ENCODE measurements around the gene ZNF846.
"Not testable (repeated sequence)": the region's sequence is repeated elsewhere in the genome, so short reads cannot be mapped to it uniquely, and the experiment has no call there.

The ZNF846 gene

GRCh38 chr19:9782338-9782737 lies 13.8 kb upstream of the ZNF846 start:
- DNase-seq: peak; percentile 34

GRCh38 chr19:9757544-9758501 lies 10.7 kb downstream of the ZNF846 start:
- DNase-seq: peak; percentile 9

DNA sequence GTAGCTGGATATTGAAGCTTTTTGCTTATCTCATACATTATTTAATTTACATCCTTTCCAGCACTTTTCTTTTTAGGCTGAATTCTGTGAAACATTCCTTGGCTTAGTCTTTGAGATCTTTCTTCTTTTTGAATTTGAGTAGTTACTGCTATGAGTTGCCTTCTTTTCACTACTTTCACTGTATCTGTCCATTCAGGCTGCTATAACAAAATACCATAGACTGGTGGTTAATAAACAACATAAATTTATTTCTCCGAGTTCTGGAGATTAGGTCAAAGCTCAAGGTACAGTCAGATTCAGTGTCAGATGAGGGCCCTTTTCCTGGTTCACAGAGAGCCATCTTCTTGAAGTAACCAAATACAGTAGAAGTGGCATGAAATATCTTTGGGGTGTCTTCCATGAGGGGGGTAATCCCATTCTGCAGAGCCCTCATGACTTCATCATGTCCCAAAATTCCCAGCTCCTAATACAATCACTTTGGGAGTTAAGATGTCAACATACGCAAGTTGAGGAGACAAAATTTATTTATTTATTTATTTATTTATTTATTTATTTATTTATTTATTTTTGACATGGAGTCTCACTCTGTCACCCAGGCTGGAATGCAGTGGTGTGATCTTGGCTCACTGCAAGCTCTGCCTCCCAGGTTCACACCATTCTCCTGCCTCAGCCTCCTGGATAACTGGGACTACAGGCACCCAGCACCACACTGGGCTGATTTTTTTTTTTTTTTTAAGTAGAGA lies 15.7 kb downstream of the ZNF846 start:
- no peak for DNase-seq

DNA sequence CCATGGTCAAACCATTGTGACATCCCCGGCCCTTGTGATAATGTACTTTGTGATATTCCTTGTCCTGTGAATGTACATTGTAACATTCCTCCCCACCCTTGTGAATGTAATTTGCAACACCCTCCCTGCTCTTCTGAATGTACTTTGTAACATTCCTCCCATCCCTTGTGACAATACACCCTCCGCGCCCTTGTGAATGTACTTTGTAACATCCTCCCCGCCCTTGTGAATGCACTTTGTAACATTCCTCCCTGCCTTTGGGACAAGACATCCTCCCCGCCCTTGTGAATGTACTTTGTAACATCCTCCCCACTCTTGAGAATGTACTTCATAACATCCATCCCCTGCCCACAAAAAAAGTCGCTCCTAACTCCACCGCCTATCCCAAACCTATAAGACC lies 17.1 kb downstream of the ZNF846 start:
- DNase-seq: no peak

GRCh38 chr19:9741476-9742171 lies 26.9 kb downstream of the ZNF846 start:
- no peak for DNase-seq

- DNase-seq: no peak
Measured at GRCh38 chr19:9735986-9736385, 32.6 kb downstream of the ZNF846 start.

- DNase-seq: not testable (repeated sequence)
Measured at GRCh38 chr19:9730056-9730455, 38.5 kb downstream of the ZNF846 start.

DNA sequence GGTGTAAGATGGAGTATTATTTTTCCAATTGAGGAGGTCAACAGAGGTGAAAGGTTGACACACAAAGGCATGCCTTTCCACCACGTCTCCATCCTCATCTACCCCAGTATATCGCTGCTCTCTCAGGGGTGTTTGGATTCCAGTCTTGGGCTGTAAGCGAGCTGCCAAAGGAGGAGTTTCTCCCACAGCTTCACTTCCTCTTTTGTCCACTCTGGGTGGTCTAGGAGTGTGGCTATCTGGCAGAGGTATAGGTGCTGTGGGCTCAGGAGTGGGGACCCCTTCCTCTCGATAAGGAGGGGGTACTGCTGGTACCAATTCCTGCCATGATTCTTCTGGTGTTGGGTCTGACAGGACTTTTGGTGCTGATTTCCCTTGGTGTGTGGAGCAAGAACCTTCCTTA lies 39.4 kb downstream of the ZNF846 start:
- DNase-seq: no peak

DNA sequence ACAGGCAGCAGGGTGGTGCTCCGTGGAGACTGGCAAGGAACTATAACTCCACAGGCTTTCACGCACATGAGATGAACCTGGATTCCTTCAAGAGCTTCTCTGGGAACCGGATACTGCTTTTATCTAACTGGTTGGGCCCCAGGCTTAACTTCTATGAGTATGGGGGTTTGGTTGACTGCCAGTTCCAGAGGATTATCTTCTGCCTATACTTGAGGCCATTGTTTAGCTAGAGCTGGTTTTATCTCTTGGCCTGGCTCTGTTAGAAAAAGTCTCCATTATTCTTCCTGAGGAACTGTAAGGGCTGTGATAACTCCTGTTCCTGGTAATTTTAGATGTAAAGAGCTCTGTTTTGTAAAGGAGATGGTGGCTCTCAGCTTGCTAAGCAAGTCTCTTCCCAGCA lies 40.9 kb downstream of the ZNF846 start:
- no peak for DNase-seq

- DNase-seq: not testable (repeated sequence)
Measured at GRCh38 chr19:9725508-9726201, 42.9 kb downstream of the ZNF846 start.

- DNase-seq: no peak
Measured at GRCh38 chr19:9724157-9724556, 44.4 kb downstream of the ZNF846 start.

DNA sequence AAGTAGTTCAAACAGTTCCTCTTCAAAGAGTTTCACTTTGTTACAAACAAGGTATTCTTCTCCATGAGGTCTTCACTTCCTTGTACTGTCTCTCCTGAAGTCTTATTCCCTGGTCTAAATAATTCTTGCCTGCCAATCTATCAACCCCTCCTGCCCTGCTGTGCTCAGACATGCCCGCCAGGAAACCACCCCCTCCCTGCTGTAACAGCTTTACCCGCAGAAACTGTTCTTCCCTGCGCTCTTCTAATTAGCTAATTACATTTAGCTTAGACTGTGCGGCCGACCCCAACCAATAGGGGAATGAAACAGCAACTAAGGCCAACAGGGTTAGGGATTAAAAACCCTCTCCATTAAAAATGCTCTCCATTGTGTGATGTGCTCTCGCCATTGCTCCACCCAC lies 46.7 kb downstream of the ZNF846 start:
- no peak for DNase-seq

- no peak for DNase-seq
Measured at GRCh38 chr19:9720541-9720940, 48.0 kb downstream of the ZNF846 start.

- no peak for DNase-seq
Measured at GRCh38 chr19:9711815-9712214, 56.7 kb downstream of the ZNF846 start.

GRCh38 chr19:9709305-9709704 lies 59.2 kb downstream of the ZNF846 start:
- DNase-seq: no peak

- DNase-seq: no peak
Measured at GRCh38 chr19:9705836-9706235, 62.7 kb downstream of the ZNF846 start.

- no peak for DNase-seq
Measured at GRCh38 chr19:9702186-9702585, 66.4 kb downstream of the ZNF846 start.
